SK-N-MC (cell line): ENCODE data around the gene FOXN4.

Source experiments
- DNase-seq: peaks from one replicate; pipeline ENCODE4 v3.0.0-alpha.2; 2011; ENCODE audit warnings: low read depth, low spot score
- H3K27ac ChIP-seq: fragments of 200-600 bp; sonication (generic); 2 replicates; pipeline ENCODE4 v1.5.1; 2016; ENCODE audit warnings: mixed run types
- H3K36me3 ChIP-seq: fragments of 200-600 bp; sonication (generic); 2 replicates; pipeline ENCODE4 v1.6.1; 2017; ENCODE audit warnings: antibody characterized with exemption, low read length, mixed read lengths; ENCODE audit not compliant: insufficient read depth
- H3K4me3 ChIP-seq: fragments of 200-600 bp; sonication (generic); 2 replicates; pipeline ENCODE4 v1.5.1; 2016
- H3K9ac ChIP-seq: fragments of 200-600 bp; sonication (generic); 2 replicates; pipeline ENCODE4 v1.8.0; 2017; ENCODE audit warnings: mixed run types, mixed read lengths; ENCODE audit not compliant: insufficient read length
- H3K9me3 ChIP-seq: fragments of 200-600 bp; sonication (generic); 2 replicates; pipeline ENCODE4 v1.6.1; 2017; ENCODE audit warnings: low read depth, mild to moderate bottlenecking, antibody characterized with exemption, low read length, moderate library complexity, mixed read lengths
- EZH2 ChIP-seq: fragments of 200-600 bp; sonication (generic); IDR thresholded peaks from one replicate; pipeline ENCODE4 v1.6.1; 2017; ENCODE audit warnings: antibody characterized with exemption
- FOXP2 ChIP-seq: optimal IDR thresholded peaks from 2 replicates; pipeline ENCODE3; 2011; ENCODE audit warnings: mild to moderate bottlenecking, moderate library complexity; ENCODE audit not compliant: insufficient read depth; ENCODE audit errors: extremely low read length, control extremely low read depth
- POLR2AphosphoS5 ChIP-seq: IDR thresholded peaks from 2 replicates; pipeline ENCODE4 v1.6.1; 2012; ENCODE audit warnings: mild to moderate bottlenecking, low read depth, low read length, borderline replicate concordance

Gene FOXN4, protein sequence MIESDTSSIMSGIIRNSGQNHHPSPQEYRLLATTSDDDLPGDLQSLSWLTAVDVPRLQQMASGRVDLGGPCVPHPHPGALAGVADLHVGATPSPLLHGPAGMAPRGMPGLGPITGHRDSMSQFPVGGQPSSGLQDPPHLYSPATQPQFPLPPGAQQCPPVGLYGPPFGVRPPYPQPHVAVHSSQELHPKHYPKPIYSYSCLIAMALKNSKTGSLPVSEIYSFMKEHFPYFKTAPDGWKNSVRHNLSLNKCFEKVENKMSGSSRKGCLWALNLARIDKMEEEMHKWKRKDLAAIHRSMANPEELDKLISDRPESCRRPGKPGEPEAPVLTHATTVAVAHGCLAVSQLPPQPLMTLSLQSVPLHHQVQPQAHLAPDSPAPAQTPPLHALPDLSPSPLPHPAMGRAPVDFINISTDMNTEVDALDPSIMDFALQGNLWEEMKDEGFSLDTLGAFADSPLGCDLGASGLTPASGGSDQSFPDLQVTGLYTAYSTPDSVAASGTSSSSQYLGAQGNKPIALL

DNA sequence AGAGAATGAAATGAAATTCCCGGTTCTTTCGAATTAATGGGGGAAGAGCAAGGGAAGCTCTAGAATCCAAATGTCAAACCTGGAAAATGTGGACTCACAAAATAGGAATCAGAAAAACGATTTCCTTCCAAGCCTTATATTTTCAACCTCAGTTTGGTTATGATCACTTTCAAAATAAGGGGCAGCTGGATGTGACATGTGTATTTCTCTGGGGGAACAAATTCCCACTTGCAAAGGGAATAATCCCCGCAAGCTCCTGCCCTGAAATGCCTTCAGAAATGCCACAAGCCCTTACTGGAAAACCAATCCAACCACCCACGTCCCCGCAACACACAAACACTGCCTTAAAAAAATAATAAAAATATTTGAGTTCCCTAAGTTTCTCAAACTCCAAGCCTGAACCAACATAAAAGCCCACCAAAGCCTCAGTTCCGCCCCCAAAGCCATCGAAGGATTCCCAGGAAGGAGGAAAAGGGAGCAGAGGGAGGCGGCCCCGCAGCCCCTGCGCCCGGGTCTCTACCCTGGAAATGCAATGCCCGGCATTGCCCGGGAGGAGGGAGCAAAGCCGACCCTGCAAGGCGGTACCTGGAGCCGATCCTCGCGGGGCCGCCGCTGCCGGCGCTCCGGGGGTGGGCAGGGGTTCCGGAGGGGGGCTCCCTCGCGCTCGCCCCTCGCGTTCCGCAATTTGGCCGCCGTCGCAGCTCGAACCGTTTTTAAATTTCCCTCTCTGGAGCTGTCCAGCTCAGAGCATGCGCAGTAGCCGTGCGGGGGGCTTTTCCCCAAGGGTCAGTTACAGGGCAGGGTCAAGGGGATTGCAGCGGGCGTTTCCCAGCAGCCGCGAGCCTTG is at the start of gene FOXN4:
Gene FOXN4 (minus strand): TSS at position 751 of the 847 bp plus-strand sequence. CDS start 963 bp downstream, outside the sequence.
- no peaks in the 10 kb centered on the region for H3K36me3 ChIP-seq
- H3K9me3 ChIP-seq: no peaks in the 10 kb centered on the region
- TF ChIP-seq FOXP2 (no peak), EZH2 (no peak), POLR2AphosphoS5 (no peak)
- no peak within 1 kb of the TSS for H3K9ac ChIP-seq
- no peak for DNase-seq
- no peak within 1 kb of the TSS for H3K27ac ChIP-seq
- H3K4me3 ChIP-seq: peak within 1 kb of the TSS; percentile 78

DNA sequence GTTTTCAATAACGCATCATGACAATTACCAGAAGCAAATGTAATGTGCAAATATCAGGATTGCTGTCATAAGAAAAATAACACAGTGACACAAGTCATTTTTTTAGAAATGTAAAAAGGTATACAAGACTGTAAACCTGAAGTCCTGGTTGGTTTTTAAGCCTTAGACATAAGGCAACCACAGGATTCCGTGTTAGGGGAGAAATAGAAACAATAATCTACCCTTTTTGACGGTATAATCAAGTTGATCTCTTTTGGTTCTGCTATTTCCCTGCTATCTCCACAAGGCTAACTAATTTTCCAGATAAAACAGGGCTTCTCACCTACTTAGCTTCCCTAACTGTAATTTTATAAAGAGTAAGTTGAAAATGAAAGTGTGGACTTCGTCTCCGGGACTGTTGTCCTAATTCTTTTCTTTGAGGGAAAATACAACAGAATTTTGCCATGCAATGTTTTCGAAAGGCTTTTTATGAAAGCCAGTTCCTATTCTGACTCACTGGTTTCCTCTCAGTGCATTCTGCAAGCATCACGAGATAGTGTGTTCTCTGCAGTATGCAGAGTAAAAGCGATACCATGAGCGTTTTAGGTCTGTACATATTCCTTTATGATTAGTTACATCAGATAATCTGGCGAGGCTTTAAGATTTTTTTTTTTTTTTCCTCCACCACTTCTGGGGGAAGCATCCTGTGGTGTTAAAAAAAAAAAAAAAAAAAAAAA is 49.2 kb upstream of the FOXN4 start:
- H3K4me3 ChIP-seq: no peak overlapping the region

DNA sequence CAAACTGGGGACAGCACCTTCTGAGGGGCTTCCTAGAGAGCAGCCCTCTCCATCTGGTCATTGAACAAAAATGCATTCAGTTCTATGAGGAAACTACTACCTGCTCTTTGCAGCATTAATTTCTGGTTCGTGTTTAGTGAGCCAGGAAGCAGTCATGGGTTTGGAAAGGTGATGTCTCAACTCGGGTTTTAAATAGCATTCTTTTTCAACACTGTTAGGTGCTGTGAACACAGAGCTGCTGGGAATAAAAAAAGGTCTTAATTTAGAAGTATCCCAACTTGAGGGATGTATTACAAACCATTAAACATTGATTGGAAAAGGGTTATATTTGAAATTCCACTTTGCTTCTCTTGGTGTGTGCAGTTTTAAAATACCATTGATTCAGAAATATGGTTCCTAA is 47.9 kb upstream of the FOXN4 start:
- Histone ChIP-seq H3K9ac (no peak overlapping the region), H3K9me3 (no peaks in the 10 kb centered on the region), H3K36me3 (no peaks in the 10 kb centered on the region), H3K27ac (no peak overlapping the region), H3K4me3 (no peak overlapping the region)
- DNase-seq: no peak
- TF ChIP-seq FOXP2 (no peak), POLR2AphosphoS5 (no peak), EZH2 (no peak)

More for the DNA sequence above, 49.2 kb upstream of the FOXN4 start:
- no peaks in the 10 kb centered on the region for H3K9me3 ChIP-seq
- no peaks in the 10 kb centered on the region for H3K36me3 ChIP-seq
- TF ChIP-seq POLR2AphosphoS5 (no peak), FOXP2 (no peak), EZH2 (no peak)
- DNase-seq: no peak
- no peak overlapping the region for H3K27ac ChIP-seq
- H3K9ac ChIP-seq: no peak overlapping the region

DNA sequence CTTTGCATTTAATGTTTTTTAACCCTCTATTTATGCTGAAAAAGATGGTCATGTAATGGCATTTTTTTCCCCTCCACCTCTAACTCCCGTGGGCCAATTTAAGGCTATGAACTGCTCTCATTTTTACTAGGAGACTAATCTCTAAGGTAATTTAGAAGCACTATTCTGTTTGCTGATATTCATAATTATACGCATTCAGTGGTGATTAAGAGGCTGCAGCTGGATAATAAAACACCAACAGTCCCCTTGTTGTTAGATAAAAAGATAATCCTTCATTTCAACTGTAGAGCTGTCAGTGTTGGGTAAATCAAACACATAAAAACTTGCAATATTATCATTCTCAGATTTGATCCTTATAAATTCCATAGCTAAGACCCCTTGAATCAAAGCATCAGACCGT is 47.5 kb upstream of the FOXN4 start:
- H3K27ac ChIP-seq: no peak overlapping the region
- H3K9ac ChIP-seq: no peak overlapping the region
- H3K9me3 ChIP-seq: no peaks in the 10 kb centered on the region
- H3K36me3 ChIP-seq: no peaks in the 10 kb centered on the region
- TF ChIP-seq FOXP2 (no peak), POLR2AphosphoS5 (no peak), EZH2 (no peak)
- no peak overlapping the region for H3K4me3 ChIP-seq
- DNase-seq: no peak

DNA sequence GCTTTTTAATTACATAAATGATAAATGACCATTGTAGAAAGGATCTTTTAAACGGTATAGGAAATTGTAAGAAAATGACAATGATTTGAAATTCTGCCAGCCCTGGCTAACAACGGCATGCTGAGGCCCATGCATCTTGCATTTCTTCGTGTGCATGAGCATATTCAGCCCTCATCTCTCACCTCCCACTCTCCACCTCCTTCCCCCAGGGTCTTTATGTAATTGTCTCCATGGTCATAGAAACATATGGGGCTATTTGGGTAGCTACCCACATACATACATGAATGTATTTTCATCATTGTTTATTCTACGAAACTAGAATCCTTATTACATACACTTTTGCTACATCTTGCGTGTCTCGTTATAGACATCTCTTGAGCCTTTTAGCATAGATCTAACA is 43.1 kb upstream of the FOXN4 start:
- no peaks in the 10 kb centered on the region for H3K9me3 ChIP-seq
- H3K9ac ChIP-seq: no peak overlapping the region
- DNase-seq: no peak
- no peak for TF ChIP-seq FOXP2
- no peak for TF ChIP-seq POLR2AphosphoS5
- TF ChIP-seq EZH2: no peak
- H3K4me3 ChIP-seq: no peak overlapping the region
- H3K27ac ChIP-seq: no peak overlapping the region
- no peaks in the 10 kb centered on the region for H3K36me3 ChIP-seq

DNA sequence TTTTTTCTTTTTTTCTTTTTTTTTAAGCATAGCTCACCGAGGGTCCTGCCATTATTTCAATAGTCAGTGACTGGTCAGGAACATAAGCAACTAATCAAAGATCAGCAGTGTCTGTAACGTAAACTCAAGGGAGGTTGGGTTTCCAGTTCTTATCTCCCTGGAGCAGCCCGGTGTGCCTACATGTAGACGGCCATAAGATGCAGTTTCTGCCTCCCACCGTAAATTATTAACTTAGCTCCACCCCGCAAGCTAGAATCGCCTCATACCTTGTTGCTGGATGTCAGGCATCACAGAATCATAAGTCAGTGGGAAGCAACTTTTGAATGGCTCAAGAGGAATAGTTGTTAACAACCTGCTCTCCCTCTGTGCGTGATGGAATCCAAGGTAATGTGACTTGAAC is 38.5 kb upstream of the FOXN4 start, which contains the start of gene MYO1H:
Gene MYO1H (plus strand): TSS at position 312 of the 400 bp plus-strand sequence. CDS start 61 bp downstream, at position 373.
- Histone ChIP-seq H3K36me3 (no peaks in the 10 kb centered on the region), H3K4me3 (no peak within 1 kb of the TSS), H3K9ac (no peak within 1 kb of the TSS), H3K9me3 (no peaks in the 10 kb centered on the region), H3K27ac (no peak within 1 kb of the TSS)
- DNase-seq: no peak
- TF ChIP-seq POLR2AphosphoS5 (no peak), EZH2 (no peak), FOXP2 (no peak)

DNA sequence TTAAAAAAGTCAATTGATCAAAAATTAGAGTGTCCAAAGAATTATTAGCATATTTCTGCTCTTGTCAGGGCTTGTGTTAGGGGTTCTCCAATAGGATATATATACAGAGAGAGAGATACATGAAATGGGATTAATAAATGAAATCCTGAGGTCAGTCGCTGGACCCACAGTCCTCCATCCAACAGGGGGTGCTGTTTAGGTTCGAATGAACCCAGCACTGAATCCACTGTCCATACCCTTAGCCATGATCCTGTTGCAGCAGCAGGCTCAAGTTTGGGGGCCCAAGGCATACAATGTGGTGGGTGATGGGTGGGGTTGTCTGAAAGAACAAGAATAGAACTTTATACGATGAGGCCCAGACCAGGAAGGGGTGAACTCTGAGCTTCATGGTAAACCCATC is 37.8 kb upstream of the FOXN4 start:
- H3K9ac ChIP-seq: no peak overlapping the region
- no peak for DNase-seq
- no peak for TF ChIP-seq EZH2
- no peak for TF ChIP-seq POLR2AphosphoS5
- no peak for TF ChIP-seq FOXP2
- H3K27ac ChIP-seq: no peak overlapping the region
- no peak overlapping the region for H3K4me3 ChIP-seq
- H3K9me3 ChIP-seq: no peaks in the 10 kb centered on the region
- no peaks in the 10 kb centered on the region for H3K36me3 ChIP-seq

DNA sequence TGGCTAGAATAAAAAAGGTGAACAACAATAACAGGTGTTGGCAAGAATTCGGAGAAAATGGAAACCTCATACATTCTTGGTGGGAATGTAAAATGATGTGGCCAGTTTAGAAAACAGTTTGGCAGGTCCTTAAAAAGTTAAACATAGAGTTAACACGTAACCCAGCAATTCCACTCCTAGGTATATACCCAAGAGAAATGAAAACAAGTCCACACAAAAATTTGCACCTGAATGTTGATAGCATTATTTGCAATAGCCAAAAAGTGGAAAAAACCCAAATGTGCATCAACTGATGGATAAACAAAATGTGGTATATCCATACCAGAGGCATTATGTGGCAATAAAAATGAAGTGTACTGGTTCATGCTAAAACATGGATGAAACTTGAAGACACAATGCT is 36.3 kb upstream of the FOXN4 start:
- no peaks in the 10 kb centered on the region for H3K9me3 ChIP-seq
- TF ChIP-seq POLR2AphosphoS5 (no peak), FOXP2 (no peak), EZH2 (no peak)
- no peak overlapping the region for H3K4me3 ChIP-seq
- no peak overlapping the region for H3K27ac ChIP-seq
- no peak overlapping the region for H3K9ac ChIP-seq
- H3K36me3 ChIP-seq: no peaks in the 10 kb centered on the region
- no peak for DNase-seq
